ENCODE measurements around the gene EHHADH. TPM values are rescaled to one million over a fixed set of nuclear protein-coding genes. Genes with fewer than 3 reads are reported as not detected.

EHHADH gene
- total RNA-seq, 2 experiments from 2014 or later: 1.3 TPM; not detected in 1

DNA sequence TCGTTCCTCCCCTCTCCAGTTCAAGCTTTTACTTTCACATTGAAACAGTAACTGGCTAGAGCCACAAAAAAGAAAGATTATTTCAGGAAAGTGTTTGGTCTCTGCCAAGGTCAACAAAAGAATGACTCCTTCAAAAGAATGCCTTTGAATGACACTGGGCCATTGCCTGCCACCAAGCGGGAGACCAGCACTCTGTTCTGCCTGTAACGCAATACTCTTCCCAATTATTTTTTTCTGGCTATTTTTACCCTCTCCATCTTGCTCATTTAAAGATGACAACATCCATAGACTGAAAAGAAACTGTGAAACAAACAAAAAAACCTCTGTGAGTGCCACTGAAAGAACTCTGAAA lies 37.3 kb downstream of the EHHADH start:
- POLR2A ChIA-PET: interaction anchor here (0.6 kb wide), 1 partner anchor 372 kb away, joined by 3 read pairs; no protein-coding TSS in a partner anchor
- intact Hi-C loops (cut with micrococcal nuclease; ENCODE audit: unreplicated experiment): no loop called here
- no peak overlapping the region for H3K4me3 ChIP-seq (ENCODE audit: low read depth, low read length, poor library complexity, severe bottlenecking)
- no peak overlapping the region for H3K27ac ChIP-seq (ENCODE audit: low read depth, low read length, poor library complexity, severe bottlenecking)
- no TSS peak for BruUV-seq (replicated peaks)
- TF ChIP-seq, protein P1, sequence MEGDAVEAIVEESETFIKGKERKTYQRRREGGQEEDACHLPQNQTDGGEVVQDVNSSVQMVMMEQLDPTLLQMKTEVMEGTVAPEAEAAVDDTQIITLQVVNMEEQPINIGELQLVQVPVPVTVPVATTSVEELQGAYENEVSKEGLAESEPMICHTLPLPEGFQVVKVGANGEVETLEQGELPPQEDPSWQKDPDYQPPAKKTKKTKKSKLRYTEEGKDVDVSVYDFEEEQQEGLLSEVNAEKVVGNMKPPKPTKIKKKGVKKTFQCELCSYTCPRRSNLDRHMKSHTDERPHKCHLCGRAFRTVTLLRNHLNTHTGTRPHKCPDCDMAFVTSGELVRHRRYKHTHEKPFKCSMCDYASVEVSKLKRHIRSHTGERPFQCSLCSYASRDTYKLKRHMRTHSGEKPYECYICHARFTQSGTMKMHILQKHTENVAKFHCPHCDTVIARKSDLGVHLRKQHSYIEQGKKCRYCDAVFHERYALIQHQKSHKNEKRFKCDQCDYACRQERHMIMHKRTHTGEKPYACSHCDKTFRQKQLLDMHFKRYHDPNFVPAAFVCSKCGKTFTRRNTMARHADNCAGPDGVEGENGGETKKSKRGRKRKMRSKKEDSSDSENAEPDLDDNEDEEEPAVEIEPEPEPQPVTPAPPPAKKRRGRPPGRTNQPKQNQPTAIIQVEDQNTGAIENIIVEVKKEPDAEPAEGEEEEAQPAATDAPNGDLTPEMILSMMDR (conservative IDR thresholded peaks at IDR 0.05; ENCODE audit: low read length): no peak
- TF ChIP-seq EZH2phosphoT487 (IDR thresholded peaks at IDR 0.05; ENCODE audit: borderline replicate concordance, low read depth, low read length): no peak
- CTCF ChIA-PET (ENCODE audit: unreplicated experiment): no interaction called here
- no peaks in the 10 kb centered on the region for H3K9me3 ChIP-seq (ENCODE audit: low read length)
- H3K4me2 ChIP-seq (ENCODE audit: low read length): peak overlapping the region; percentile 39; the same call in 1 of the 2 replicates
- no peaks in the 10 kb centered on the region for H3K9me2 ChIP-seq (ENCODE audit: insufficient read depth, low read length)
- H3K36me3 ChIP-seq (ENCODE audit: insufficient read depth, low read length): no peaks in the 10 kb centered on the region
- DNase-seq (ENCODE audit: low spot score): no peak
- H3K4me1 ChIP-seq (ENCODE audit: insufficient read depth, low read length, poor library complexity, severe bottlenecking): no peaks in the 10 kb centered on the region
- no peaks in the 10 kb centered on the region for H4K20me1 ChIP-seq (ENCODE audit: insufficient read depth, low read length)
- H2AFZ ChIP-seq (ENCODE audit: low read length): peak overlapping the region; percentile 60; the same call in 1 of the 2 replicates
- no peaks in the 10 kb centered on the region for H3K79me2 ChIP-seq (ENCODE audit: insufficient read depth, low read depth, low read length)

DNA sequence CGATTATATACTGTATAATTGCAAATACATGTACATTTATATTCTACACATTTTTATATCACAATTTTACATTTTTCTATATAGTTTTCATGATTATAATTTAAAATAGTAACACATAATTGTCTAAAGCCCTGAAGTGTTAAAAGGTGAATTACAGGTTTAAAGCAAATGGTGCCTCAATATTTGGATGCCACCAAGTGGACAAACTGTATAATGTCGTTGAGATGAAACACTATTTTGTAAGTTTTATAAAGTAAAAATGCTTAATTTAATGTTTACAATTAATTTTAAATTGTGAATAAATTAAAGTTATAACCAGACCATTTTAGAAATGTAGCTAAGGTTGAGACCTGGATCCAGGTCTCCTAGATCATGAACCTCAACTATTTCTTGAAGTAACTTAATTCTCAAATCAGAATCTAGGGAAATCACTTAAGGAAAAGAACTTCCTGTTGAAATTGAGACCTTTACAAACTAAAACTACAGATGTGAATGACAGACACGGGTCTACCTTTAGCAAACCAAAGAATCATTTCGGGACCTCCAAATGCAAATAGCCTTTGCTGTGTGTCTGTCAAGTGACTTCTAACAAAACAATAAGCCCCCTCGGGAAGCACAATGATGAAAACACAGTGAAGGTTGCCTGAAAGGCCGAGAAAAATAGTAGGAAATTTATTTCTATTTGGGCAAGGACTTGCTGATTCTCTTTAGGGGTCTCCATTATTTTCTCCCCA lies 37.8 kb downstream of the EHHADH start:
- no peaks in the 10 kb centered on the region for H3K9me3 ChIP-seq (ENCODE audit: low read length)
- peak; percentile 15 for DNase-seq (ENCODE audit: low spot score)
- H3K36me3 ChIP-seq (ENCODE audit: insufficient read depth, low read length): no peaks in the 10 kb centered on the region
- CTCF ChIA-PET (ENCODE audit: unreplicated experiment): no interaction called here
- no peaks in the 10 kb centered on the region for H4K20me1 ChIP-seq (ENCODE audit: insufficient read depth, low read length)
- H3K9me2 ChIP-seq (ENCODE audit: insufficient read depth, low read length): no peaks in the 10 kb centered on the region
- H3K79me2 ChIP-seq (ENCODE audit: insufficient read depth, low read depth, low read length): no peaks in the 10 kb centered on the region
- peak overlapping the region; percentile 60; the same call in 1 of the 2 replicates for H2AFZ ChIP-seq (ENCODE audit: low read length)
- no peak overlapping the region for H3K4me3 ChIP-seq (ENCODE audit: low read depth, low read length, poor library complexity, severe bottlenecking)
- H3K27ac ChIP-seq (ENCODE audit: low read depth, low read length, poor library complexity, severe bottlenecking): no peak overlapping the region
- no TSS peak for BruUV-seq (replicated peaks)
- TF ChIP-seq, protein P1 (conservative IDR thresholded peaks at IDR 0.05; ENCODE audit: low read length): peak; percentile 80
- TF ChIP-seq EZH2phosphoT487 (IDR thresholded peaks at IDR 0.05; ENCODE audit: borderline replicate concordance, low read depth, low read length): no peak
- H3K4me1 ChIP-seq (ENCODE audit: insufficient read depth, low read length, poor library complexity, severe bottlenecking): no peaks in the 10 kb centered on the region
- H3K4me2 ChIP-seq (ENCODE audit: low read length): peak overlapping the region; percentile 39; the same call in 1 of the 2 replicates
- intact Hi-C loops (cut with micrococcal nuclease; ENCODE audit: unreplicated experiment): no loop called here
- POLR2A ChIA-PET: interaction anchor here (0.6 kb wide), 1 partner anchor 372 kb away, joined by 3 read pairs; no protein-coding TSS in a partner anchor

DNA sequence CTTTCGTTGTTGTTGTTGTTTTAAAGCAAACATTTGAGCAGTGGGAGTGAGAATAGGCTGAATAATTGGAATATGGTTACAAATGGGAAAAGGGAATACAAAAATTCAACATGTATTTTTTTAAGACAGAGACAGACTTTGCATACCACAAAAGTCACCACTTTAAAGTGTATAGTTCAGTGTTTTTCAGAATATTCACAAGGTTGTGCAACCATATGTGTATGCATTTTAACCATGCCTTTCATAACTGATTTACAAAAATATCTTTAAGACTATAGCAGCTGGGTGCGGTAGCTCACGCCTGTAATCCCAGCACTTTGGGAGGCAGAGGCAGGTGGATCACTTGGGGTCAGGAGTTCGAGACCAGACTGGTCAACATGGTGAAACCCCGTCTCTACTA lies 41.3 kb downstream of the EHHADH start:
- intact Hi-C loops (cut with micrococcal nuclease; ENCODE audit: unreplicated experiment): no loop called here
- Histone ChIP-seq H3K4me2 (ENCODE audit: low read length) (no peak overlapping the region), H2AFZ (ENCODE audit: low read length) (no peak overlapping the region), H3K9me2 (ENCODE audit: insufficient read depth, low read length) (no peaks in the 10 kb centered on the region), H4K20me1 (ENCODE audit: insufficient read depth, low read length) (no peaks in the 10 kb centered on the region), H3K36me3 (ENCODE audit: insufficient read depth, low read length) (no peaks in the 10 kb centered on the region), H3K79me2 (ENCODE audit: insufficient read depth, low read depth, low read length) (no peaks in the 10 kb centered on the region), H3K27ac (ENCODE audit: low read depth, low read length, poor library complexity, severe bottlenecking) (no peak overlapping the region), H3K4me3 (ENCODE audit: low read depth, low read length, poor library complexity, severe bottlenecking) (no peak overlapping the region), H3K9me3 (ENCODE audit: low read length) (no peaks in the 10 kb centered on the region), H3K4me1 (ENCODE audit: insufficient read depth, low read length, poor library complexity, severe bottlenecking) (no peaks in the 10 kb centered on the region)
- no peak for DNase-seq (ENCODE audit: low spot score)
- TF ChIP-seq, protein P1 (conservative IDR thresholded peaks at IDR 0.05; ENCODE audit: low read length): no peak
- no peak for TF ChIP-seq EZH2phosphoT487 (IDR thresholded peaks at IDR 0.05; ENCODE audit: borderline replicate concordance, low read depth, low read length)
- ChIA-PET POLR2A (interaction anchor here (0.6 kb wide), 1 partner anchor 316 kb away, joined by 4 read pairs; no protein-coding TSS in a partner anchor), CTCF (ENCODE audit: unreplicated experiment) (no interaction called here)
- no TSS peak for BruUV-seq (replicated peaks)
